Measurements from ENCODE around the gene PRMT7. TPM values are rescaled to one million over a fixed set of nuclear protein-coding genes. Genes with fewer than 3 reads are reported as not detected.

Gene PRMT7
- total RNA-seq, 4 donors from 2014 or later = 20.6 to 115 (median 38.5) TPM

- Histone ChIP-seq H3K27me3 (no peaks in the 10 kb centered on the region), H3K4me3 (no peak overlapping the region), H3K27ac (no peak overlapping the region), H3K9me3 (no peaks in the 10 kb centered on the region), H3K4me1 (peaks cover 0 to 6% (median 4%) of the 10 kb centered on the region in 4 donors), H3K36me3 (peaks cover 0 to 5% (median 0%) of the 10 kb centered on the region in 4 donors)
- DNase-seq = no peak
- 94% methylated on average over 7 of the region's 7 CpGs; no CpG with 5 or more reads in 1 of the 2 donors for WGBS, 2 donors (ENCODE audit: low coverage in 1 of 2)
- TF ChIP-seq POLR2A (IDR thresholded peaks at IDR 0.05) = no peak
- no peak for TF ChIP-seq CTCF (IDR thresholded peaks at IDR 0.05)
- TF ChIP-seq EP300 (IDR thresholded peaks at IDR 0.05; ENCODE audit: low read depth) = no peak
- no peak for TF ChIP-seq POLR2AphosphoS5 (IDR thresholded peaks at IDR 0.05)
- intact Hi-C loops (cut with DNase I; ENCODE audit: low total_unique reads) (no loop called here), in situ Hi-C loops (cut with MboI; ENCODE audit: low pct_ligation_motif_present in 1 of 4, low pct_unique_long_range_greater_than_20kb in 1 of 4, low sequenced_read_pairs in 3 of 4) (loop anchor here in 1 of 4 donors (25.0 kb wide), 1 partner anchor 135 kb away; no protein-coding TSS in a partner anchor)
Observed at GRCh38 chr16:68377221-68377620, 66.4 kb downstream of the PRMT7 start.

GRCh38 chr16:68377667-68378393 lies 67.0 kb downstream of the PRMT7 start:
- H3K4me1 ChIP-seq = peaks cover 0 to 10% (median 9%) of the 10 kb centered on the region in 4 donors
- no peak for TF ChIP-seq EP300 (IDR thresholded peaks at IDR 0.05; ENCODE audit: low read depth)
- TF ChIP-seq POLR2AphosphoS5 (IDR thresholded peaks at IDR 0.05) = no peak
- no peak for TF ChIP-seq POLR2A (IDR thresholded peaks at IDR 0.05)
- TF ChIP-seq CTCF (IDR thresholded peaks at IDR 0.05) = no peak
- in situ Hi-C loops (cut with MboI; ENCODE audit: low pct_ligation_motif_present in 1 of 4, low pct_unique_long_range_greater_than_20kb in 1 of 4, low sequenced_read_pairs in 3 of 4) (loop anchor here in 1 of 4 donors (25.0 kb wide), 1 partner anchor 134 kb away; no protein-coding TSS in a partner anchor), intact Hi-C loops (cut with DNase I; ENCODE audit: low total_unique reads) (no loop called here)
- H3K27me3 ChIP-seq = no peaks in the 10 kb centered on the region
- peaks cover 0 to 5% (median 0%) of the 10 kb centered on the region in 4 donors for H3K36me3 ChIP-seq
- no peak overlapping the region for H3K27ac ChIP-seq
- no peak for DNase-seq
- 81% methylated on average over 11 of the region's 11 CpGs; no CpG with 5 or more reads in 1 of the 2 donors for WGBS, 2 donors (ENCODE audit: low coverage in 1 of 2)
- H3K9me3 ChIP-seq = no peaks in the 10 kb centered on the region
- H3K4me3 ChIP-seq = no peak overlapping the region

GRCh38 chr16:68378436-68379415 lies 67.9 kb downstream of the PRMT7 start:
- WGBS, 2 donors (ENCODE audit: low coverage in 1 of 2) = 88% methylated on average over 13 of the region's 13 CpGs; no CpG with 5 or more reads in 1 of the 2 donors
- peaks cover under 1 to 18% (median 18%) of the 10 kb centered on the region in 4 donors for H3K4me1 ChIP-seq
- H3K9me3 ChIP-seq = no peaks in the 10 kb centered on the region
- H3K27me3 ChIP-seq = no peaks in the 10 kb centered on the region
- no peak for DNase-seq
- in situ Hi-C loops (cut with MboI; ENCODE audit: low pct_ligation_motif_present in 1 of 4, low pct_unique_long_range_greater_than_20kb in 1 of 4, low sequenced_read_pairs in 3 of 4) (loop anchor here in 1 of 4 donors (25.0 kb wide), 1 partner anchor 134 kb away; no protein-coding TSS in a partner anchor), intact Hi-C loops (cut with DNase I; ENCODE audit: low total_unique reads) (no loop called here)
- peaks cover 0 to 5% (median 0%) of the 10 kb centered on the region in 4 donors for H3K36me3 ChIP-seq
- H3K4me3 ChIP-seq = no peak overlapping the region
- TF ChIP-seq POLR2A (IDR thresholded peaks at IDR 0.05) = no peak
- TF ChIP-seq EP300 (IDR thresholded peaks at IDR 0.05; ENCODE audit: low read depth) = no peak
- no peak for TF ChIP-seq POLR2AphosphoS5 (IDR thresholded peaks at IDR 0.05)
- TF ChIP-seq CTCF (IDR thresholded peaks at IDR 0.05) = no peak
- no peak overlapping the region for H3K27ac ChIP-seq
